Neural cell (in vitro differentiated cells): ENCODE results near the gene ECI1.

Experiments
- EP300 ChIP-seq: fragments of 450-650 bp; conservative IDR thresholded peaks from 2 replicates; pipeline ENCODE4 v1.6.1; 2014; ENCODE audit warnings: antibody characterized with exemption, mild to moderate bottlenecking, moderate library complexity; ENCODE audit not compliant: poor library complexity, severe bottlenecking
- EZH2 ChIP-seq: fragments of 200-600, 300-800 bp; shearing (Covaris generic), sonication (generic); IDR thresholded peaks from 2 replicates; pipeline ENCODE4 v1.6.1; 2014; ENCODE audit warnings: antibody characterized with exemption, low read length, borderline replicate concordance, mild to moderate bottlenecking; ENCODE audit not compliant: insufficient read depth, poor library complexity, severe bottlenecking
- MXI1 ChIP-seq: fragments of 450-650 bp; conservative IDR thresholded peaks from 2 replicates; pipeline ENCODE4 v1.6.1; 2014; ENCODE audit warnings: antibody characterized with exemption, mild to moderate bottlenecking; ENCODE audit not compliant: poor library complexity, severe bottlenecking
- POLR2AphosphoS5 ChIP-seq: IDR thresholded peaks from 2 replicates; pipeline ENCODE4 v1.6.1; 2012
- RAD21 ChIP-seq: fragments of 450-650 bp; conservative IDR thresholded peaks from 2 replicates; pipeline ENCODE4 v1.6.1; 2014; ENCODE audit warnings: antibody characterized with exemption, mild to moderate bottlenecking, moderate library complexity
- SMC3 ChIP-seq: fragments of 450-650 bp; conservative IDR thresholded peaks from 2 replicates; pipeline ENCODE4 v1.6.1; 2014; ENCODE audit warnings: antibody characterized with exemption, mild to moderate bottlenecking, moderate library complexity; ENCODE audit not compliant: poor library complexity
- TAF1 ChIP-seq: IDR thresholded peaks from 2 replicates; pipeline ENCODE4 v1.6.1; 2012; ENCODE audit warnings: low read depth
- TF ChIP-seq, protein P1 (sequence below): fragments of 450-650 bp; IDR thresholded peaks from 2 replicates; pipeline ENCODE4 v1.5.1; 2014; ENCODE audit warnings: antibody characterized with exemption, mild to moderate bottlenecking, moderate library complexity; ENCODE audit not compliant: poor library complexity, severe bottlenecking

DNA sequence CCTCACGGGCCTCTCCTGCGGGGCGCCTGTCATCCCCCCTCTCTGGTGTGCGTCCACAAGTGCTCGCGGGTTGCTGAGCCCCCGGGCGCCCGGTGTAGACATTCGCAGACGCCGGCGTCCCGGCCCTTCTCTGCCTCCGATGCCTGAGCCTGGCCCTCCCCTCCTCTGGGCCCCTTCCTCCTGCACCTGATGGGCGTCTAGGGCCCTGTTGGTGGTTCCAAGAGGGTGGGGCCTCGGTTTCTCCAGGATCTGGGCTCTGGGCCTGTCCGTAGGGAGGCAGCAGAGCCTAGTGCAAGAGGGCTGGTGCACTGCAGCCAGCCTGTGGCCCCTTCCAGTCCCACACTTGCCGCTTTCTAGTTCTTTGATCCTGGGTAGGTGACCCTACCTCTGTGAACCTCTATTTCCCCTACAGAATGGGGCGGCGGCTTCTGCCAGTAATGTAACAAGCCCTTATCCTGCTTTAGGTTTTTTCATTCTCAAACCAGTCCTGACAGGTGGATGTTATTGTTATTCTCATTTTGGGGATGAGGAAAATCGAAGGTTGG is 27.4 kb downstream of the ECI1 start:
- TF ChIP-seq, protein P1, sequence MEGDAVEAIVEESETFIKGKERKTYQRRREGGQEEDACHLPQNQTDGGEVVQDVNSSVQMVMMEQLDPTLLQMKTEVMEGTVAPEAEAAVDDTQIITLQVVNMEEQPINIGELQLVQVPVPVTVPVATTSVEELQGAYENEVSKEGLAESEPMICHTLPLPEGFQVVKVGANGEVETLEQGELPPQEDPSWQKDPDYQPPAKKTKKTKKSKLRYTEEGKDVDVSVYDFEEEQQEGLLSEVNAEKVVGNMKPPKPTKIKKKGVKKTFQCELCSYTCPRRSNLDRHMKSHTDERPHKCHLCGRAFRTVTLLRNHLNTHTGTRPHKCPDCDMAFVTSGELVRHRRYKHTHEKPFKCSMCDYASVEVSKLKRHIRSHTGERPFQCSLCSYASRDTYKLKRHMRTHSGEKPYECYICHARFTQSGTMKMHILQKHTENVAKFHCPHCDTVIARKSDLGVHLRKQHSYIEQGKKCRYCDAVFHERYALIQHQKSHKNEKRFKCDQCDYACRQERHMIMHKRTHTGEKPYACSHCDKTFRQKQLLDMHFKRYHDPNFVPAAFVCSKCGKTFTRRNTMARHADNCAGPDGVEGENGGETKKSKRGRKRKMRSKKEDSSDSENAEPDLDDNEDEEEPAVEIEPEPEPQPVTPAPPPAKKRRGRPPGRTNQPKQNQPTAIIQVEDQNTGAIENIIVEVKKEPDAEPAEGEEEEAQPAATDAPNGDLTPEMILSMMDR: peak; percentile 13
- no peak for TF ChIP-seq RAD21
- no peak for TF ChIP-seq EP300
- no peak for TF ChIP-seq SMC3
- no peak for TF ChIP-seq POLR2AphosphoS5
- TF ChIP-seq EZH2: no peak
- TF ChIP-seq TAF1: no peak
- no peak for TF ChIP-seq MXI1
